GM18507 (cell line): ENCODE data around the gene RICTOR.

Source experiments
- DNase-seq: peaks from one replicate; pipeline ENCODE4 v3.0.0; 2011; ENCODE audit warnings: low read depth; ENCODE audit not compliant: insufficient read length; ENCODE audit errors: extremely low spot score
- FAIRE-seq: peaks from 2 replicates; lab custom pipeline; 2011; peaks lifted over from hg19 to GRCh38; lab: Jason Lieb, UNC

Gene RICTOR

GRCh38 chr5:39074017-39074814 lies at the start of gene RICTOR:
TSS of gene RICTOR (minus strand) at chr5:39074399. CDS start at chr5:39074377, 22 bp downstream.
- DNase-seq (peak; percentile 78), FAIRE-seq (peak; percentile 87)

GRCh38 chr5:39121922-39122321 lies 47.7 kb upstream of the RICTOR start:
- FAIRE-seq = no peak
- no peak for DNase-seq

- no peak for DNase-seq
- no peak for FAIRE-seq
These were observed 47.1 kb upstream of the RICTOR start for GRCh38 chr5:39121315-39121714.

GRCh38 chr5:39120052-39120420 lies 45.8 kb upstream of the RICTOR start:
- DNase-seq (no peak), FAIRE-seq (no peak)

- DNase-seq (no peak), FAIRE-seq (no peak)
These were observed 45.3 kb upstream of the RICTOR start for GRCh38 chr5:39119404-39120051.

- DNase-seq = no peak
- no peak for FAIRE-seq
These were observed 44.4 kb upstream of the RICTOR start for GRCh38 chr5:39118638-39119037.

GRCh38 chr5:39117401-39117800 lies 43.2 kb upstream of the RICTOR start:
- FAIRE-seq (no peak), DNase-seq (no peak)

- FAIRE-seq (no peak), DNase-seq (no peak)
These were observed 42.4 kb upstream of the RICTOR start for GRCh38 chr5:39116344-39117170.

- FAIRE-seq (no peak), DNase-seq (no peak)
These were observed 41.6 kb upstream of the RICTOR start for GRCh38 chr5:39115644-39116343.

GRCh38 chr5:39114155-39114554 lies 40.0 kb upstream of the RICTOR start:
- FAIRE-seq (no peak), DNase-seq (no peak)

- DNase-seq (no peak), FAIRE-seq (no peak)
These were observed 39.3 kb upstream of the RICTOR start for GRCh38 chr5:39113354-39113953.

GRCh38 chr5:39109606-39110005 lies 35.4 kb upstream of the RICTOR start:
- no peak for FAIRE-seq
- DNase-seq = no peak

GRCh38 chr5:39108987-39109386 lies 34.8 kb upstream of the RICTOR start:
- FAIRE-seq (no peak), DNase-seq (no peak)

GRCh38 chr5:39107350-39107749 lies 33.2 kb upstream of the RICTOR start:
- DNase-seq (no peak), FAIRE-seq (no peak)

GRCh38 chr5:39106322-39106721 lies 32.1 kb upstream of the RICTOR start:
- no peak for FAIRE-seq
- no peak for DNase-seq

- DNase-seq = no peak
- FAIRE-seq = no peak
These were observed 30.0 kb upstream of the RICTOR start for GRCh38 chr5:39104221-39104620.

- FAIRE-seq (no peak), DNase-seq (no peak)
These were observed 28.5 kb upstream of the RICTOR start for GRCh38 chr5:39102684-39103155.

- DNase-seq (no peak), FAIRE-seq (no peak)
These were observed 26.7 kb upstream of the RICTOR start for GRCh38 chr5:39100851-39101396.

GRCh38 chr5:39100301-39100850 lies 26.2 kb upstream of the RICTOR start:
- no peak for FAIRE-seq
- no peak for DNase-seq
